GM06990 (cell line): ENCODE results near the gene BICD2.
A peak's percentile ranks its signal among the peaks of the same experiment; 100 is the strongest.

ENCODE experiments used
- DNase-seq: peaks from one replicate; pipeline ENCODE4 v3.0.0-alpha.2; 2011; ENCODE audit not compliant: insufficient read length; ENCODE audit errors: extremely low read depth
- H3K27me3 ChIP-seq: replicated peaks from 2 replicates; pipeline ENCODE4 v1.6.0; 2011; ENCODE audit warnings: low read length; ENCODE audit not compliant: control insufficient read depth, insufficient read depth
- H3K36me3 ChIP-seq: 2 replicates; pipeline ENCODE4 v1.5.1; 2011; ENCODE audit warnings: low read length; ENCODE audit not compliant: control insufficient read depth, insufficient read depth
- H3K4me3 ChIP-seq: replicated peaks from 2 replicates; pipeline ENCODE4 v1.5.1; 2011; ENCODE audit warnings: low read depth, mild to moderate bottlenecking, control low read depth, low read length
- TF ChIP-seq, protein P1 (sequence below): IDR thresholded peaks from 2 replicates; pipeline ENCODE4 v1.5.1; 2011; ENCODE audit warnings: low read length, control low read depth, mild to moderate bottlenecking, inconsistent platforms; ENCODE audit not compliant: insufficient read depth, poor library complexity, severe bottlenecking

BICD2 gene

DNA sequence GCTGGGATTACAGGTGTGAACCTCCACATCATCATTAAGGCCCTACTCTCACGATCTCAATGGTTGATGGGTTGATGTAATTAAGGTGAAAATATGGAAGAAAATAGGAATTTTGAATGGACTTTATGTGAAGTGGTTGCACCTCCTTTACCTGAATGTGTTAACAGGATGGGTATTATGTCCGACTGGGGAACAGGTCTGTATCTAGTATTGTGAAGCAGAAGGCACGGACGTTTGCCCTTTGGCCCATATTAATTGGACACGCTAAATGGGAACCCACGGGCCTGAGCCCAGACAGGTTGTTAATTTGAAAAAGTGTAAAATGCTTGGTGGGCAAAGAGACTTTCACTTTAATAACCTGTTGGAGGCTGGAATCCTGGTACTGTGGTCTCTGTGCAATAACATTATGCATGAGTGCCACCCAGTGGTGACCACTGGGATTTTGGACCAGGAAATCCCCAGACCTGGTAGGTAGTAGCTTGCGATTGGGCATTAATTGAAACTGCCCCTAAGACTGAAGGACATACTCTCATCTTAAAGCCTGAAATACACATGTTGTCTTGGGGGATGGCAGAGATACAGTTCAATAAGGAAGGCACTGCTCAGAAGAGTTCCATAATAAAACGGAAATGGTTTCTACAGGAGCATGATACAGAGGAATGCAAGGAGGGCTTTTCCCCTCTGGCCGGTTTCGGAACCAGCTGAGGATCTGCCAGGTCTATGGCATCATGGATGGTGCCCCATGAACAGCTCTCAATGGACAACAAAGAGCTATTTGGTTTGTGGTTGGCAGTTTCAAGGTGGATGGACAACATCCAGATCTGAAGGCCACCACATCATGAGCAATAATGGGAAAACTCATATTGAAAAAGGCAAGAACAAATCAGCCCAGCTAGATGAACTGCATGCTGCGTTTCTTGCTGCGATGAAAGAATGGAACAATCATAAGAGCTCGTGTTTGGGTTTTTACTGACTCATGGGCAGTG is 26.2 kb upstream of the BICD2 start:
- Histone ChIP-seq H3K4me3 (no peak overlapping the region), H3K27me3 (no peaks in the 10 kb centered on the region), H3K36me3 (no peaks in the 10 kb centered on the region)
- TF ChIP-seq, protein P1, sequence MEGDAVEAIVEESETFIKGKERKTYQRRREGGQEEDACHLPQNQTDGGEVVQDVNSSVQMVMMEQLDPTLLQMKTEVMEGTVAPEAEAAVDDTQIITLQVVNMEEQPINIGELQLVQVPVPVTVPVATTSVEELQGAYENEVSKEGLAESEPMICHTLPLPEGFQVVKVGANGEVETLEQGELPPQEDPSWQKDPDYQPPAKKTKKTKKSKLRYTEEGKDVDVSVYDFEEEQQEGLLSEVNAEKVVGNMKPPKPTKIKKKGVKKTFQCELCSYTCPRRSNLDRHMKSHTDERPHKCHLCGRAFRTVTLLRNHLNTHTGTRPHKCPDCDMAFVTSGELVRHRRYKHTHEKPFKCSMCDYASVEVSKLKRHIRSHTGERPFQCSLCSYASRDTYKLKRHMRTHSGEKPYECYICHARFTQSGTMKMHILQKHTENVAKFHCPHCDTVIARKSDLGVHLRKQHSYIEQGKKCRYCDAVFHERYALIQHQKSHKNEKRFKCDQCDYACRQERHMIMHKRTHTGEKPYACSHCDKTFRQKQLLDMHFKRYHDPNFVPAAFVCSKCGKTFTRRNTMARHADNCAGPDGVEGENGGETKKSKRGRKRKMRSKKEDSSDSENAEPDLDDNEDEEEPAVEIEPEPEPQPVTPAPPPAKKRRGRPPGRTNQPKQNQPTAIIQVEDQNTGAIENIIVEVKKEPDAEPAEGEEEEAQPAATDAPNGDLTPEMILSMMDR: peak; percentile 74
- DNase-seq: no peak

DNA sequence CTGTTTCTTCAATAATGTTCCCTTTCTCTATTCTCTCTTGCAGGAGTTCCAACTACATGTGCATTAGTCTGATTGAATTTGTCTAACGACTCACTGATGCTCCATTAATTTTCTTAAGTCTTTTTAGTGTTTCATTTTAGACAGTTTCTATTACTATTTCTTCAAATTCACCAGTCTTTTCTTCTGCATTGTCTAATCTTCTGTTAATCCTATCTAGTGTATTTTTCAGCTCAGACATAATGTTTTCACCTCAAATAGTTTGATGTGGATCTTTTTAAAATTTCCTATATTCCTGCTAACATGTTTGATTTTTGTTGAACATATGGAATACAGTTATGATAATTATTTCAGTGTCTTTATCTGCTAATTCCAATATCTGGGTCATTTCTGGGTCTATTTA is 21.7 kb upstream of the BICD2 start:
- TF ChIP-seq, protein P1: no peak
- H3K4me3 ChIP-seq: no peak overlapping the region
- H3K27me3 ChIP-seq: peaks cover 1% of the 10 kb centered on the region; the same call in 1 of the 2 replicates
- no peaks in the 10 kb centered on the region for H3K36me3 ChIP-seq
- DNase-seq: no peak

DNA sequence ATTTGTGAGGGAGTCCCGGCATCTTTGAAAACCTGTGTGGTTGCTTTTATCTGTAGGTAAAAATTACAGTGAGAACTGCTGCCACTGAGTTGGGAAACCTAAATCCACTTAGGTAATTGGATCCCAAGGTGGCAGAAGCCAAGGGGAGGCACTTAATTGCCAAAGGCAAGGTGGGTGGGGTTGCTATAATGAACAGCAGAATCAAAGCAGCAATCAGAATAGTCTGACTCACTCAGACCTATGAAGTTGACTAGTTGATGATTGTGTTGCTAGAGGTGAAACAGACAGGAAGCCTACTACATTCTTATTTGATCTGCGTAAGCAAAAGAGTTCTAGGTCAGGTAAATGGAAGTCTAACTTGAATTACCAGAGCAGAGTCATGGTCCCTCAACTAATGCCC is 17.3 kb upstream of the BICD2 start:
- H3K4me3 ChIP-seq: no peak overlapping the region
- TF ChIP-seq, protein P1: no peak
- no peaks in the 10 kb centered on the region for H3K36me3 ChIP-seq
- no peak for DNase-seq
- H3K27me3 ChIP-seq: peaks cover 1% of the 10 kb centered on the region; the same call in 1 of the 2 replicates

DNA sequence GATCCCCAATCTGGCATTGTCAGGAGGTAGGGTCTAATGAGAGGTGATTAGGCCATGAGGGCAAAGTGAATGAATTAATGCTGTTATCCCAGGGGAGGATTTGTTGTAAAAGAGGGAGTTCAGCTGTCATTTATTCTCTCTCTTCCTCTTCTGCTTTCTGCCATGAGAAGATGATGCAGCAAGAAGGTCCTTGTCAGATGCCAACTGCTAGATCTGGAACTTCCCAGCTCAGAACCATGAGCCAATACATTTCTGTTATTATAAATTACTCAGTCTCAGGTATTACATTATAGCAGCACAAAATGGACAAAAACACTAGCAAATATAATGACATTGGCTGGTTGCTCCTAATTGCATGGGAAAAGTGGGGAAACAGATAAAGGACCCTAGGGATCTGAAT is 15.6 kb upstream of the BICD2 start:
- Histone ChIP-seq H3K36me3 (no peaks in the 10 kb centered on the region), H3K27me3 (peaks cover 1% of the 10 kb centered on the region; the same call in 1 of the 2 replicates), H3K4me3 (no peak overlapping the region)
- DNase-seq: no peak
- TF ChIP-seq, protein P1: no peak

- no peak overlapping the region for H3K4me3 ChIP-seq
- no peaks in the 10 kb centered on the region for H3K27me3 ChIP-seq
- TF ChIP-seq, protein P1: no peak
- no peak for DNase-seq
- H3K36me3 ChIP-seq: no peaks in the 10 kb centered on the region
Measured at GRCh38 chr9:92775466-92775865, 10.8 kb upstream of the BICD2 start.
